ENCODE measurements around the gene KCTD12. TPM values are rescaled to one million over a fixed set of nuclear protein-coding genes. Genes with fewer than 3 reads are reported as not detected.
A peak's percentile ranks its signal among the peaks of the same experiment; 100 is the strongest.

Gene KCTD12
- total RNA-seq (35.3 and 36.5 TPM in 2 replicates), polyA plus RNA-seq (9.9 and 48.2 TPM in 2 replicates), polyA minus RNA-seq (ENCODE audit: low replicate concordance) (6.5 and 55.8 TPM in 2 replicates)
- polyA plus RNA-seq (2012), result 11.5 and 50.8 TPM in 2 replicates

GRCh38 chr13:76886292-76887075, at the start of gene KCTD12:
TSS of gene KCTD12 (minus strand) at chr13:76886405. CDS start at chr13:76886148, 257 bp downstream.
- peaks cover 8% of the 10 kb centered on the region for H3K4me1 ChIP-seq (ENCODE audit: control insufficient read depth, extremely low read depth, insufficient read depth, low read length)

GRCh38 chr13:76934671-76935070, 48.5 kb upstream of the KCTD12 start:
- H3K9me3 ChIP-seq (ENCODE audit: control insufficient read depth, insufficient read depth, low read depth, low read length), result no peaks in the 10 kb centered on the region
- H3K36me3 ChIP-seq (ENCODE audit: control insufficient read depth, insufficient read depth, low read length), result no peaks in the 10 kb centered on the region
- no peak overlapping the region for H3K27ac ChIP-seq (ENCODE audit: insufficient read depth, low read length)
- H3K27me3 ChIP-seq (ENCODE audit: control insufficient read depth, insufficient read depth, low read length), result no peaks in the 10 kb centered on the region
- no peak overlapping the region for H2AFZ ChIP-seq (ENCODE audit: low read length)
- H4K20me1 ChIP-seq (ENCODE audit: control insufficient read depth, extremely low read depth, insufficient read depth, low read length), result no peaks in the 10 kb centered on the region
- no peak overlapping the region for H3K9ac ChIP-seq (ENCODE audit: insufficient read depth, low read length)
- H3K4me3 ChIP-seq (replicated peaks in 1 of 4; ENCODE audit: control extremely low read depth in 1 of 4, insufficient read depth in 1 of 4, low read depth in 3 of 4, low read length in 4 of 4), result no peak overlapping the region
- peak in 1 of 2 donors; percentile 11 for DNase-seq (ENCODE audit: low read depth in 2 of 2)
- no peaks in the 10 kb centered on the region for H3K79me2 ChIP-seq (ENCODE audit: control insufficient read depth, insufficient read depth, low read length)
- no peak overlapping the region for H3K4me2 ChIP-seq (ENCODE audit: extremely low read depth, insufficient read depth, low read length)
- peaks cover 17% of the 10 kb centered on the region for H3K4me1 ChIP-seq (ENCODE audit: control insufficient read depth, extremely low read depth, insufficient read depth, low read length)
- no peak for TF ChIP-seq EZH2 (IDR thresholded peaks at IDR 0.05; ENCODE audit: low read length, missing control alignments)
- TF ChIP-seq, protein P1, sequence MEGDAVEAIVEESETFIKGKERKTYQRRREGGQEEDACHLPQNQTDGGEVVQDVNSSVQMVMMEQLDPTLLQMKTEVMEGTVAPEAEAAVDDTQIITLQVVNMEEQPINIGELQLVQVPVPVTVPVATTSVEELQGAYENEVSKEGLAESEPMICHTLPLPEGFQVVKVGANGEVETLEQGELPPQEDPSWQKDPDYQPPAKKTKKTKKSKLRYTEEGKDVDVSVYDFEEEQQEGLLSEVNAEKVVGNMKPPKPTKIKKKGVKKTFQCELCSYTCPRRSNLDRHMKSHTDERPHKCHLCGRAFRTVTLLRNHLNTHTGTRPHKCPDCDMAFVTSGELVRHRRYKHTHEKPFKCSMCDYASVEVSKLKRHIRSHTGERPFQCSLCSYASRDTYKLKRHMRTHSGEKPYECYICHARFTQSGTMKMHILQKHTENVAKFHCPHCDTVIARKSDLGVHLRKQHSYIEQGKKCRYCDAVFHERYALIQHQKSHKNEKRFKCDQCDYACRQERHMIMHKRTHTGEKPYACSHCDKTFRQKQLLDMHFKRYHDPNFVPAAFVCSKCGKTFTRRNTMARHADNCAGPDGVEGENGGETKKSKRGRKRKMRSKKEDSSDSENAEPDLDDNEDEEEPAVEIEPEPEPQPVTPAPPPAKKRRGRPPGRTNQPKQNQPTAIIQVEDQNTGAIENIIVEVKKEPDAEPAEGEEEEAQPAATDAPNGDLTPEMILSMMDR (conservative IDR thresholded peaks at IDR 0.05 in 1 of 2, IDR thresholded peaks at IDR 0.05 in 1 of 2; ENCODE audit: low read depth in 1 of 2, low read length in 2 of 2), result no peak

More at GRCh38 chr13:76886292-76887075, at the start of gene KCTD12:
- Histone ChIP-seq H3K9me3 (ENCODE audit: control insufficient read depth, insufficient read depth, low read depth, low read length) (no peaks in the 10 kb centered on the region), H3K27me3 (ENCODE audit: control insufficient read depth, insufficient read depth, low read length) (no peaks in the 10 kb centered on the region), H3K79me2 (ENCODE audit: control insufficient read depth, insufficient read depth, low read length) (peaks cover 18% of the 10 kb centered on the region), H3K27ac (ENCODE audit: insufficient read depth, low read length) (peak within 1 kb of the TSS; percentile 52), H3K36me3 (ENCODE audit: control insufficient read depth, insufficient read depth, low read length) (no peaks in the 10 kb centered on the region), H3K9ac (ENCODE audit: insufficient read depth, low read length) (peak within 1 kb of the TSS; percentile 64), H3K4me2 (ENCODE audit: extremely low read depth, insufficient read depth, low read length) (peak within 1 kb of the TSS; percentile 88), H4K20me1 (ENCODE audit: control insufficient read depth, extremely low read depth, insufficient read depth, low read length) (no peaks in the 10 kb centered on the region), H2AFZ (ENCODE audit: low read length) (peak within 1 kb of the TSS; percentile 72), H3K4me3 (replicated peaks in 1 of 4; ENCODE audit: control extremely low read depth in 1 of 4, insufficient read depth in 1 of 4, low read depth in 3 of 4, low read length in 4 of 4) (peak within 1 kb of the TSS; percentile 67 to 83 (median 72))
- DNase-seq (ENCODE audit: low read depth in 2 of 2), result peak; percentile 85 to 87
- TF ChIP-seq, protein P1 (conservative IDR thresholded peaks at IDR 0.05 in 1 of 2, IDR thresholded peaks at IDR 0.05 in 1 of 2; ENCODE audit: low read depth in 1 of 2, low read length in 2 of 2), result peak in 1 of 2 donors; percentile 40
- TF ChIP-seq EZH2 (IDR thresholded peaks at IDR 0.05; ENCODE audit: low read length, missing control alignments), result no peak

- Histone ChIP-seq H3K36me3 (ENCODE audit: control insufficient read depth, insufficient read depth, low read length) (no peaks in the 10 kb centered on the region), H3K4me2 (ENCODE audit: extremely low read depth, insufficient read depth, low read length) (no peak overlapping the region), H3K4me1 (ENCODE audit: control insufficient read depth, extremely low read depth, insufficient read depth, low read length) (peaks cover 4% of the 10 kb centered on the region), H3K9ac (ENCODE audit: insufficient read depth, low read length) (no peak overlapping the region), H3K27me3 (ENCODE audit: control insufficient read depth, insufficient read depth, low read length) (no peaks in the 10 kb centered on the region), H3K27ac (ENCODE audit: insufficient read depth, low read length) (no peak overlapping the region), H2AFZ (ENCODE audit: low read length) (no peak overlapping the region), H3K79me2 (ENCODE audit: control insufficient read depth, insufficient read depth, low read length) (no peaks in the 10 kb centered on the region), H3K9me3 (ENCODE audit: control insufficient read depth, insufficient read depth, low read depth, low read length) (no peaks in the 10 kb centered on the region), H3K4me3 (replicated peaks in 1 of 4; ENCODE audit: control extremely low read depth in 1 of 4, insufficient read depth in 1 of 4, low read depth in 3 of 4, low read length in 4 of 4) (no peak overlapping the region), H4K20me1 (ENCODE audit: control insufficient read depth, extremely low read depth, insufficient read depth, low read length) (no peaks in the 10 kb centered on the region)
- DNase-seq (ENCODE audit: low read depth in 2 of 2), result no peak
- no peak for TF ChIP-seq EZH2 (IDR thresholded peaks at IDR 0.05; ENCODE audit: low read length, missing control alignments)
- TF ChIP-seq, protein P1 (conservative IDR thresholded peaks at IDR 0.05 in 1 of 2, IDR thresholded peaks at IDR 0.05 in 1 of 2; ENCODE audit: low read depth in 1 of 2, low read length in 2 of 2), result no peak
Measured at GRCh38 chr13:76932076-76932475, 45.9 kb upstream of the KCTD12 start.

Data from fibroblast of lung (primary cell).